Hematopoietic multipotent progenitor cell treated with erythropoietin and hydrocortisone succinate and interleukin-3 and kit ligand, for 17 days (in vitro differentiated cells): ENCODE measurements around the gene PTPRO.

ENCODE experiments used
- DNase-seq: peaks from one replicate; pipeline ENCODE4 v3.0.0-alpha.2; 2015; ENCODE audit warnings: low spot score

Gene PTPRO

GRCh38 chr12:15350643-15351042 lies 28.3 kb downstream of the PTPRO start:
- no peak for DNase-seq

GRCh38 chr12:15355766-15356165 lies 33.5 kb downstream of the PTPRO start:
- DNase-seq = no peak

- DNase-seq = no peak
Measured at GRCh38 chr12:15356951-15357364, 34.6 kb downstream of the PTPRO start.

- no peak for DNase-seq
Measured at GRCh38 chr12:15364221-15365160, 42.2 kb downstream of the PTPRO start.

- DNase-seq = no peak
Measured at GRCh38 chr12:15368812-15369211, 46.5 kb downstream of the PTPRO start.

GRCh38 chr12:15372352-15372751 lies 50.0 kb downstream of the PTPRO start:
- DNase-seq = no peak

GRCh38 chr12:15387772-15388171 lies 65.5 kb downstream of the PTPRO start:
- DNase-seq = no peak

GRCh38 chr12:15389561-15389960 lies 67.3 kb downstream of the PTPRO start:
- no peak for DNase-seq

GRCh38 chr12:15393037-15393436 lies 70.7 kb downstream of the PTPRO start:
- DNase-seq = no peak

GRCh38 chr12:15393995-15394394 lies 71.7 kb downstream of the PTPRO start:
- no peak for DNase-seq

GRCh38 chr12:15404485-15404884 lies 82.2 kb downstream of the PTPRO start:
- DNase-seq = no peak

- DNase-seq = no peak
Measured at GRCh38 chr12:15405606-15406005, 83.3 kb downstream of the PTPRO start.

GRCh38 chr12:15407025-15407424 lies 84.7 kb downstream of the PTPRO start:
- DNase-seq = no peak

GRCh38 chr12:15411842-15412241 lies 89.5 kb downstream of the PTPRO start:
- DNase-seq = no peak

- no peak for DNase-seq
Measured at GRCh38 chr12:15417691-15418090, 95.4 kb downstream of the PTPRO start.

- no peak for DNase-seq
Measured at GRCh38 chr12:15423629-15424028, 101.3 kb downstream of the PTPRO start.

- no peak for DNase-seq
Measured at GRCh38 chr12:15427913-15428312, 105.6 kb downstream of the PTPRO start.

GRCh38 chr12:15428632-15429031 lies 106.3 kb downstream of the PTPRO start:
- DNase-seq = no peak

- no peak for DNase-seq
Measured at GRCh38 chr12:15429262-15429661, 107.0 kb downstream of the PTPRO start.

GRCh38 chr12:15435597-15435996 lies 113.3 kb downstream of the PTPRO start:
- no peak for DNase-seq

GRCh38 chr12:15439459-15439858 lies 117.2 kb downstream of the PTPRO start:
- no peak for DNase-seq

GRCh38 chr12:15443050-15443449 lies 120.7 kb downstream of the PTPRO start:
- DNase-seq = no peak

- DNase-seq = no peak
Measured at GRCh38 chr12:15443611-15444010, 121.3 kb downstream of the PTPRO start.

- no peak for DNase-seq
Measured at GRCh38 chr12:15444523-15444922, 122.2 kb downstream of the PTPRO start.
